Measurements from ENCODE around the gene AKT1.
"Not testable (repeated sequence)": the region's sequence is repeated elsewhere in the genome, so short reads cannot be mapped to it uniquely, and the experiment has no call there.

AKT1 gene

GRCh38 chr14:104751539-104752422 is 43.8 kb downstream of the AKT1 start:
- no peak for DNase-seq

DNA sequence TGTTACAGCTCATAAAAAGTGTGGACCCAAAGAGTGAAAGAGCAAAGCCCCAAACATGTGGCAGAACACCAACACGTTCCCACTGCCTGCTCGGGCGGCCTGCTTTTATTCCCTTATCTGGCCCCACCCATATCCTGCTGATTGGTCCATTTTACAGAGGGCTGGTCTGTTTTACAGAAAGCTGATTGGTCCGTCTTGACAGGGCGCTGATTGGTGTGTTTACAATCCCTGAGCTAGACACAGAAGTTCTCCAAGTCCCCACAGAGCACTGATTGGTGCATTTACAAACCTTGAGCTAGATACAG is 44.8 kb downstream of the AKT1 start:
- DNase-seq = not testable (repeated sequence)

GRCh38 chr14:104750056-104750752 is 45.3 kb downstream of the AKT1 start:
- no peak for DNase-seq

- no peak for DNase-seq
These were observed 46.4 kb downstream of the AKT1 start for GRCh38 chr14:104749111-104749649.

GRCh38 chr14:104747876-104748275 is 47.7 kb downstream of the AKT1 start:
- no peak for DNase-seq

- no peak for DNase-seq
These were observed 48.5 kb downstream of the AKT1 start for GRCh38 chr14:104746934-104747481.

- no peak for DNase-seq
These were observed 49.4 kb downstream of the AKT1 start for GRCh38 chr14:104746071-104746545.

- no peak for DNase-seq
These were observed 50.1 kb downstream of the AKT1 start for GRCh38 chr14:104745431-104745830.

DNA sequence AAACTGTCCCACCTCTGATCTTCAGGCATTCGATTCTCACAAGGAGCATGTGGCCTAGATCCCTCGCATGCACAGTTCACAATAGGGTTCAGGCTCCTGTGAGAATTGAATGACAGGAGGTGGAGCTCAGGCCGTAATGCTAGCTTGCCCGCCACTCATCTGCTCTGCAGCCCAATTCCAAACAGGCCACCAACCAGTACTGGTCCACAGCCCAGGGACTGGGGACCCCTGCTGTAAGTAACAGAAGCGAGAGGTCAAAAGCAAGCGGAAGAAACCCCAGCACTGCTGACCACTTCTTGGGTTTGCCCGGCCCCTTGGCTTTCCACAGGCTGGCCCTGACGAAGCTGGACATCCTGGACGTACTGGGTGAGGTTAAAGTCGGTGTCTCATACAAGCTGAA is 51.1 kb downstream of the AKT1 start:
- no peak for DNase-seq

GRCh38 chr14:104743461-104744380 is 51.8 kb downstream of the AKT1 start:
- no peak for DNase-seq

DNA sequence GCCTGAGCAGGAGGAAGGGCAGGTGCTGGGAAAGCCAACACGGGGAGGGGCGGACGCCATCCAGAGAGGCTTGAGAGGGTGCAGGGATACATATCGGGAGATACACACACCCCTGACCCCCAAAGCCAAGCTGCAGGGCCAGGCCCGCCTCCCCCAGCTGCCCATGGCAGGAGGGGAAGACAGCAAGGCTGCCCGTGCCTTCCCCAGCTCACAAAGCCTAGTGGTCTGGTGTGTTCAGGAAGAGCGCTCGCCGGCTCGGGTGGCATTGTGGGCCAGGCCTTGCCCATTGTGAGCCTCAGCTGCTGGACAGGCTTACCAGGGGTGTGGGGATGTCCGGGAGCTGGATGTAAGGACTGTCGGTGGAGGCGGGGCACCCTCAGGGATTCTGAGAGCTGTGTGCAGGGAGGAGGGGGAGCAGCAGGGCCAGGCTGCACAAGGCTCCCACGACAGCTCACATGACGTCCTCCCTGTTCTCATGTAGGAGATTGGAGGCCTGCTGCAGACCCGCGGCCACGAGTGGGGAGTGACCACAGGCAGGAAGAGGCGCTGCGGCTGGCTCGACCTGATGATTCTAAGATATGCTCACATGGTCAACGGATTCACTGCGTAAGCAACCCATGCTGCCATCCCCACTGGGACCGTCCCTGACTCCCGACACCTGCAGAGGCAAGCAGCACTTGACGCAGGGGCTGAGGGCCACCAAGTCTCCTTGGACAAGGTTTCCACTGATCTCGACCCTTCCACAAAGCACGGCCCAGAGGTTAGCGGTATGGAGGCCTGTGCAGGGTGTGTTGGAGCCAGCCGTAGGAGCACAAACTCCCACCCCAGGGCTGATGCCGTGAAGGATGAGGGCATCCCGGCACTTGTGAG is 52.7 kb downstream of the AKT1 start:
- no peak for DNase-seq

DNA sequence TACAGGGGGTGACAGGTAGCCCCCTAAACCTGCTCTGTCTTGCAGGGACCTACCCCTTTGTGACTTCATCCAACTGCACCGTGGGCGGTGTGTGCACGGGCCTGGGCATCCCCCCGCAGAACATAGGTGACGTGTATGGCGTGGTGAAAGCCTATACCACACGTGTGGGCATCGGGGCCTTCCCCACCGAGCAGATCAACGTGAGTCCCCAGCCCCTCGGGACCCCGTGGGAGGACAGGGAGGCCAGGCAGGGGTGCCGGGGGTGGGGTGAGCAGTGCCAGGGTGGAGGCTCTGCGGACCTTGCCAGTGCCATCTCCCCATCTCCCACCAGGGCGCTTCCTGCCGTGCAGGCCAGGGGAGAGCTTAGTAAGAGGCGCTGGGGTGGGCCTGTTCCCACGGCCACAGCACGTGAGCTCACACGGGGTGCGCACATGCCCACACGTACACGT is 53.7 kb downstream of the AKT1 start:
- DNase-seq = no peak

DNA sequence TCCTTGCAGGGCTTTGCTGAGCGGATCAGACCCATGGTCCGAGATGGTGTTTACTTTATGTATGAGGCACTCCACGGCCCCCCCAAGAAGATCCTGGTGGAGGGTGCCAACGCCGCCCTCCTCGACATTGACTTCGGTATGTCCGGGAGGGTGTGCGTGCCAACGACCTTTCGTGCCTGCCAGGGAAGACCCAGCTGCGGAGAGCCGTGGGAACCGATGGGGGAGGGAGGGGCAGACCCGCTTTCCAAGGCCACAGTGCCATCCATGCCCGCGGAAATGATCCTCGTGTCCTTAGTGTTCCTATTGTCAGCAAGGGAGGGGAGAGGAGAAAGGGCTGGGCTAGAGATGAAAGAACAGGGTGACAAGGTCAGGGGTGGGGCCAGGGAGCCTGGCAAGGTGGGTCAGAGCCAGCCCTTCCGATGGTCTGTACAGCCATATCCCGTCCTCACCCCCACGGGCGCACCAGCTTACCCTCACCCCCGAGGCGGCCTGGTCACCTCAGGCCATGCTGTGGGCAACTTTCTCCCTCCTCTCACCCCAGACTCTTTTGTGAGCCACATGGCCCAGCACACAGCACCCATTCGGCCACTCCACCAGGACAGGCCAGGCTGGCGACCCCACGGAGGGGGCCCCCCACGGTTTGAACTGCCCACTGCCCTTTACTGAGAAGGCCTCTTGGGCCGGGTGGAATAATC is 54.3 kb downstream of the AKT1 start:
- no peak for DNase-seq

- no peak for DNase-seq
These were observed 55.7 kb downstream of the AKT1 start for GRCh38 chr14:104739546-104740516.

DNA sequence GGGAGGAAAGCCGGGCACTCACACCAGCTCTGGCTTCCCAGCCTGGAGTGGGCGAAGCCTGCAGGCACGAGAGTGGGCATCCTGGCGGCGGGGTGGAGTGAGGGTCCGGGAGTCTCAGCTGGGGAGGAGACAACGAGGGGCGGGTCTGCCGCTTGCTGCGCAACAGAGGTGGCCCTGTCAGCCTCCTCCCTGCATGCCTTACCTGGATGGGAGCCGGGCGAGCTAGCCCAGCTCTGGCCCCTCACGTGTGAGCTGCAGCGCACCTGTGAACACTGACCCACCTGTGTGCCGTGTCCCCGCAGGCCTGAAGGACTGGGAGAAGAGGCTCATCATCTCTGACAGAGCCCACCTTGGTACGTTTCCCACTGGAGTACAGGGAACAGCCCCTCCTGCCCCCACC is 56.5 kb downstream of the AKT1 start:
- no peak for DNase-seq

GRCh38 chr14:104738375-104739019 is 57.1 kb downstream of the AKT1 start:
- DNase-seq = no peak

DNA sequence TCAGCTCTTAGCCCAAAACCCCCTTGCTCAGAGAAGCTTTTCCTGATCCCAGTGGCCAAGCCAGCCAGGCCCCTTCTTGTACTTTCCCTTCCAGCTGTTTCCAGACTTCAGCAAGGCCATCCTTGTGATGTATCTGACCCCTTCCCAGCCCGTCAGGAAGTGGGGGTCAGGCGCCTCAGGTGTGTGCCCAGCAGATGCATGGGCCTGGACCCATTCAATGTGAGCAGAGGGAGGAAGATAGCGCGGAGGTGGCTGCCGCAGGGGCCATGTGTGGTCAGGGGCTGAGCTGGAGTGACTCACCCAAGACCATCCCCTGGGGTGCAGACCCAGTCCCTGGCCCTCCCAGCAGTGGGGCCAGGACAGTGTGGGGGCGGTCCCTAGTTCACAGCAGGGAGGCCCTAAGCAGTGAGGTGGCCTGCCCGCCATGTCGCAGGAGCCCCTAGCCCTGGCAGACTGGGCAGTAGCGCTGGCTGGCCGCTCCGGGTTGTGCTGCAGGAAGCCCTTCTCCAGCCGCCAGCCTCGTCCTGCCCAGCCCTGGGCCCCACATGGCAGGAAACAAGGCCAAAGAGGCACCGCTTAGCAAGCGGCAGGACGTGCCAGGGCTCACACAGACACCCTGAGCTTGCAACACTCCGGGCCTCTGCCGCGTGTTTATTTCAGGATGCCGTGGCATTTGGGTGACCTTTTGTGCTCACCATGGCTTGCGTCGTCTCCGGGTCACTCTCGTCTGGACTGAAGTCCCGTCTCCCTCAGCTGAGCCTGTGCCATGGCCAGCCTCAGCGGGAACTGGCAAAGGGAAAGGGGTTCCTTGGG is 59.5 kb downstream of the AKT1 start:
- no peak for DNase-seq
